Lung (tissue), 12 donors: ENCODE results near the gene LXN. TPM values are rescaled to one million over a fixed set of nuclear protein-coding genes. Genes with fewer than 3 reads are reported as not detected.

ENCODE experiments used
- ATAC-seq: fragments of 200-7000 bp; cut with Tn5 transposase; one replicate; pipeline ENCODE4 v1.9.1; 2020; ENCODE audit warnings: moderate number of reproducible peaks; ENCODE audit not compliant: insufficient read depth, low FRiP score
- DNase-seq, 3 donors: peaks; one replicate each; pipeline ENCODE4 v3.0.0-alpha.2; 2013 to 2017
- H3K27ac ChIP-seq, 2 donors: one replicate each; pipeline ENCODE4 v1.5.1; 2013; ENCODE audit warnings: mild to moderate bottlenecking in 2 of 2, moderate library complexity in 2 of 2, control low read depth in 1 of 2, inconsistent platforms in 1 of 2, low read depth in 1 of 2, low read length in 1 of 2
- H3K27me3 ChIP-seq, 3 donors: one replicate each; pipeline ENCODE4 v1.5.1; 2013; ENCODE audit warnings: low read length in 2 of 3; ENCODE audit not compliant: control insufficient read depth in 3 of 3, insufficient read depth in 3 of 3
- H3K36me3 ChIP-seq, 4 donors: one replicate each; pipeline ENCODE4 v1.5.1; 2013; ENCODE audit warnings: low read length in 4 of 4, mild to moderate bottlenecking in 1 of 4, moderate library complexity in 1 of 4; ENCODE audit not compliant: control insufficient read depth in 4 of 4, insufficient read depth in 4 of 4
- H3K4me1 ChIP-seq, 5 donors: one replicate each; pipeline ENCODE4 v1.5.1; 2013; ENCODE audit warnings: low read length in 5 of 5, mild to moderate bottlenecking in 2 of 5, moderate library complexity in 1 of 5; ENCODE audit not compliant: control insufficient read depth in 5 of 5, insufficient read depth in 5 of 5
- H3K4me3 ChIP-seq: one replicate; pipeline ENCODE4 v1.5.1; 2013; ENCODE audit warnings: mild to moderate bottlenecking, control low read depth, moderate library complexity
- H3K9ac ChIP-seq, 2 donors: one replicate each; pipeline ENCODE4 v1.5.1; 2013; ENCODE audit warnings: low read length in 2 of 2, control low read depth in 1 of 2; ENCODE audit not compliant: insufficient read depth in 1 of 2
- H3K9me3 ChIP-seq, 4 donors: one replicate each; pipeline ENCODE4 v1.5.1; 2013; ENCODE audit warnings: low read length in 3 of 4, mild to moderate bottlenecking in 1 of 4, moderate library complexity in 1 of 4; ENCODE audit not compliant: control insufficient read depth in 4 of 4, insufficient read depth in 3 of 4
- CTCF ChIP-seq: IDR thresholded peaks from 2 replicates; pipeline ENCODE4 v1.5.1; 2012; ENCODE audit warnings: mild to moderate bottlenecking; ENCODE audit errors: control extremely low read depth, extremely low read depth
- WGBS, 2 donors: extraction: QIAGEN DNeasy Blood & Tissue Kit; methylation state at CpG; one replicate each; pipeline ENCODE4 v1.1.7; 2013; 5-methylcytosine and 5-hydroxymethylcytosine counted together
- polyA plus RNA-seq, 2 donors: library from polyadenylated mRNA; stranded (reverse); fragments of 200-250 nt; gene quantifications; one replicate each; pipeline ENCODE4 v1.2.1, GENCODE V29; 2013
- total RNA-seq, 2 donors: library from RNA; depleted of rRNA in 1 of 2; stranded (reverse); fragments of >200 nt in 1 of 2; gene quantifications; one replicate each; pipeline ENCODE4 v1.2.1, GENCODE V29; 2014 to 2021
- donor health status: control.
- donor health status: control.
- donor health status: Bipolar disorder and iron deficiency.
- donor health status: healthy.
- donor health status: DM: yes; HTN: yes; CAD: no.

LXN gene
- total and polyA plus RNA-seq, 4 donors = 20.7 to 103 (median 31.7) TPM

- H3K4me3 ChIP-seq = no peak overlapping the region
- peak overlapping the region in 1 of 2 donors; percentile 30 for H3K9ac ChIP-seq
- no peak for ATAC-seq
- peaks cover 14 to 52% (median 24%) of the 10 kb centered on the region in 4 donors for H3K36me3 ChIP-seq
- TF ChIP-seq CTCF = no peak
- H3K4me1 ChIP-seq = peaks cover 0 to 42% (median 0%) of the 10 kb centered on the region in 5 donors
- H3K9me3 ChIP-seq = no peaks in the 10 kb centered on the region
- DNase-seq = peak in 2 of 3 donors; percentile 72
- no peaks in the 10 kb centered on the region for H3K27me3 ChIP-seq
- 67 to 71% methylated on average over 3 of the region's 3 CpGs for WGBS, 2 donors
- H3K27ac ChIP-seq = no peak overlapping the region
Measured at GRCh38 chr3:158666416-158666815, 6.0 kb downstream of the LXN start.

GRCh38 chr3:158663832-158664231, 8.6 kb downstream of the LXN start:
- Histone ChIP-seq H3K27me3 (no peaks in the 10 kb centered on the region), H3K36me3 (peaks cover 20 to 51% (median 29%) of the 10 kb centered on the region in 4 donors), H3K4me1 (peaks cover 0 to 32% (median 0%) of the 10 kb centered on the region in 5 donors), H3K9ac (no peak overlapping the region), H3K4me3 (no peak overlapping the region), H3K9me3 (no peaks in the 10 kb centered on the region), H3K27ac (no peak overlapping the region)
- no peak for TF ChIP-seq CTCF
- 93% methylated on average over 1 of the region's 1 CpG for WGBS, 2 donors
- ATAC-seq (no peak), DNase-seq (no peak)

GRCh38 chr3:158663246-158663645, 9.2 kb downstream of the LXN start:
- no peak for ATAC-seq
- Histone ChIP-seq H3K27ac (no peak overlapping the region), H3K9ac (no peak overlapping the region), H3K36me3 (peaks cover 20 to 48% (median 28%) of the 10 kb centered on the region in 4 donors), H3K27me3 (no peaks in the 10 kb centered on the region), H3K9me3 (no peaks in the 10 kb centered on the region), H3K4me3 (no peak overlapping the region), H3K4me1 (peaks cover 0 to 27% (median 0%) of the 10 kb centered on the region in 5 donors)
- TF ChIP-seq CTCF = no peak
- peak in 1 of 3 donors; percentile 47 for DNase-seq
- 88 to 91% methylated on average over 1 of the region's 1 CpG for WGBS, 2 donors

GRCh38 chr3:158660711-158661110, 11.7 kb downstream of the LXN start:
- no peak overlapping the region for H3K9ac ChIP-seq
- ATAC-seq (no peak), DNase-seq (no peak)
- H3K27me3 ChIP-seq = no peaks in the 10 kb centered on the region
- peaks cover 0 to 17% (median 0%) of the 10 kb centered on the region in 5 donors for H3K4me1 ChIP-seq
- 82 to 91% methylated on average over 4 of the region's 4 CpGs for WGBS, 2 donors
- H3K4me3 ChIP-seq = no peak overlapping the region
- no peak overlapping the region for H3K27ac ChIP-seq
- TF ChIP-seq CTCF = no peak
- peaks cover 17 to 43% (median 24%) of the 10 kb centered on the region in 4 donors for H3K36me3 ChIP-seq
- no peaks in the 10 kb centered on the region for H3K9me3 ChIP-seq
